ENCODE measurements around the gene ZC3H13. TPM values are rescaled to one million over a fixed set of nuclear protein-coding genes. Genes with fewer than 3 reads are reported as not detected.

The ZC3H13 gene
- total RNA-seq, 1 experiment from 2014 or later, result 61.9 TPM

- no peaks in the 10 kb centered on the region for H3K27me3 ChIP-seq (ENCODE audit: insufficient read depth, low read length)
- TF ChIP-seq CTCF (conservative IDR thresholded peaks at IDR 0.05), result no peak
- peaks cover 5 to 11% of the 10 kb centered on the region in 2 experiments; a peak in 4 of 5 replicates for H3K9me3 Mint-ChIP-seq
These were observed 20.8 kb downstream of the ZC3H13 start for GRCh38 chr13:46031581-46032263.

More at GRCh38 chr13:46031581-46032263, 20.8 kb downstream of the ZC3H13 start:
- H3K23ac ChIP-seq (ENCODE audit: insufficient read length, low read depth, low read length), result no peak overlapping the region
- no peak overlapping the region for H2BK120ac ChIP-seq (ENCODE audit: low read depth, low read length, poor library complexity, severe bottlenecking)
- no peak overlapping the region for H2AFZ ChIP-seq (ENCODE audit: low read length)
- H3K4me3 Mint-ChIP-seq, result no peak overlapping the region
- H3K4me1 Mint-ChIP-seq, result peaks cover 2 to 8% of the 10 kb centered on the region in 2 experiments; a peak in 3 of 4 replicates
- no peak overlapping the region for H2BK12ac ChIP-seq (ENCODE audit: insufficient read length, low read depth, low read length)
- H3K56ac ChIP-seq (ENCODE audit: insufficient read length, low read depth, low read length), result no peak overlapping the region
- H2AK5ac ChIP-seq (ENCODE audit: insufficient read length, low read length), result no peak overlapping the region
- no peaks in the 10 kb centered on the region for H3K4me1 ChIP-seq (ENCODE audit: insufficient read depth, low read length)
- H3K27ac ChIP-seq (ENCODE audit: insufficient read length, low read depth, low read length), result no peak overlapping the region
- H3K27me3 Mint-ChIP-seq (ENCODE audit: low read depth), result no peaks in the 10 kb centered on the region
- no peak overlapping the region for H2BK20ac ChIP-seq (ENCODE audit: low read depth, low read length, poor library complexity, severe bottlenecking)
- H3K9me3 ChIP-seq (ENCODE audit: control insufficient read depth, low read depth, low read length), result no peaks in the 10 kb centered on the region
- no peak overlapping the region for H4K5ac ChIP-seq (ENCODE audit: insufficient read length, low read depth, low read length)
- no peak overlapping the region for H3T11ph ChIP-seq (ENCODE audit: low read length)
- no peak overlapping the region for H4K91ac ChIP-seq (ENCODE audit: insufficient read length, low read depth, low read length)
- no peak overlapping the region for H3K18ac ChIP-seq (ENCODE audit: insufficient read length, low read depth, low read length)
- H3K36me3 Mint-ChIP-seq (ENCODE audit: insufficient read depth in 1 of 3, low read depth in 3 of 3), result peaks cover 21 to 37% (median 29%) of the 10 kb centered on the region in 3 experiments
- no peaks in the 10 kb centered on the region for H4K20me1 ChIP-seq (ENCODE audit: control insufficient read depth, insufficient read depth, insufficient read length)
- H3K4me2 ChIP-seq (ENCODE audit: insufficient read depth, insufficient read length, low read length), result no peak overlapping the region
- no peak overlapping the region for H3K14ac ChIP-seq (ENCODE audit: insufficient read depth, low read length)
- H3K4ac ChIP-seq (ENCODE audit: low read depth, low read length), result no peak overlapping the region
- no peaks in the 10 kb centered on the region for H3K79me1 ChIP-seq (ENCODE audit: insufficient read depth, low read depth, low read length, poor library complexity, severe bottlenecking)
- no peaks in the 10 kb centered on the region for H3K79me2 ChIP-seq (ENCODE audit: insufficient read depth, low read length)
- DNase-seq, result no peak
- no peak overlapping the region for H4K8ac ChIP-seq (replicated peaks; ENCODE audit: insufficient read length, low read depth, low read length)
- no peak overlapping the region for H3K27ac Mint-ChIP-seq
- H3K23me2 ChIP-seq (ENCODE audit: insufficient read length, low read depth, low read length, poor library complexity, severe bottlenecking), result no peaks in the 10 kb centered on the region
- H2BK5ac ChIP-seq (ENCODE audit: insufficient read length, low read length), result no peak overlapping the region
- no peak overlapping the region for H2BK15ac ChIP-seq (ENCODE audit: low read depth, low read length)
- H3K9ac ChIP-seq (ENCODE audit: extremely low read depth, insufficient read length, low read length), result no peak overlapping the region
- WGBS (ENCODE audit: extremely low coverage, insufficient read length, low lambda C conversion rate), result no CpG with 5 or more reads among the region's 4 CpGs

Data from H9 (cell line).